ENCODE data around the gene TCF4. TPM values are rescaled to one million over a fixed set of nuclear protein-coding genes. Genes with fewer than 3 reads are reported as not detected.

The TCF4 gene
- total and polyA plus RNA-seq, 2 experiments from 2014 or later: 77.7 to 89.2 TPM

DNA sequence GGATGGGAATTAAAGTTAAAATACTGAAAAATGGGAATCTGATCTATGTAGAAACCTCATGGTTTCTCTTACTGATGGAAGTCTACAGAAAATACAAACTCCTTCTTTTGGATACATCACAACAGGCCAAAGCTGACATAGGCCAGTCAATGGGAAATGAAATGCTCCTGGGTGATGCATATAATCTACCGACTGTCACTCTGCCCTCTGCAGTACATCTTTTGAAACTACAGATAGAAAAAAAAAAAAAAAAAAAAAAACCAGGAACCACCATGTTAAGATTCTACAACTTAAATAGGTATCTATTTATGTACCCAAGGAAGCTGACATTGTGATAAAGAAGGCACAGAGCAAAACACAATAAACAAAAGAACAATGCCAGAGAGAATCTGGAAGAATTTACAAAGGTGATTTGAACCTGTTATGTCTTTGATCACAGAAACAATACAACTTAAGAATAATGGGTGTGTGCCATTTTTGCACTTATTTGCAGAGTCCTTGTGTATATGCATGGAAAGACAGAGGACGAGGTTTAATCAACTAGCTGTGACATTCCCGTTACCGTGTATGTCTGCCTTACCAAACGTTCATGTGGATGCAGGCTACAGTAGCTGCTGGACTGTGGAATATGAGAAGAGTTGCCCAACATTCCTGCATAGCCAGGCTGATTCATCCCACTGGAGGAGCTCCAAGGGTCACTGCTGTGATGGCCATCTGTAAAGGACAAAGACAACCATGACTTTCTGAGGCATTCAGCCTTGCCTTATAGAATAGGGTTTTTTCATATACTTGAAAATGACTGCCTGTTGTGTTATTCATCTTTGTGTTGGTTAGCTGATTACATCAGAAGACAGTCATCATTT lies 312.7 kb downstream of the TCF4 start:
- no peak overlapping the region for H2AFZ ChIP-seq
- H3K79me2 ChIP-seq (replicated peaks; ENCODE audit: insufficient read depth): no peaks in the 10 kb centered on the region
- H3K36me3 Mint-ChIP-seq (ENCODE audit: low read depth): peaks cover 51% of the 10 kb centered on the region
- no peak overlapping the region for H3K27ac Mint-ChIP-seq
- no peak overlapping the region for H3K4me3 Mint-ChIP-seq
- H3K9me3 Mint-ChIP-seq: no peaks in the 10 kb centered on the region
- peaks cover 4% of the 10 kb centered on the region; the same call in 1 of the 2 replicates for H3K36me3 ChIP-seq (ENCODE audit: insufficient read depth)
- no peaks in the 10 kb centered on the region for H4K20me1 ChIP-seq (replicated peaks; ENCODE audit: insufficient read depth)
- no peak overlapping the region for H3K27ac ChIP-seq (ENCODE audit: low read depth)
- H3K4me1 Mint-ChIP-seq: peaks cover 16% of the 10 kb centered on the region
- no peak overlapping the region for H3K4me3 ChIP-seq
- ATAC-seq (peak; percentile 55), DNase-seq (ENCODE audit: low spot score) (peak; percentile 58)
- no peak overlapping the region for H3K4me2 ChIP-seq
- no peak for TF ChIP-seq CREB1 (CRISPR knock-in tag; IDR thresholded peaks at IDR 0.05; ENCODE audit: low read depth)
- TF ChIP-seq, protein P1, sequence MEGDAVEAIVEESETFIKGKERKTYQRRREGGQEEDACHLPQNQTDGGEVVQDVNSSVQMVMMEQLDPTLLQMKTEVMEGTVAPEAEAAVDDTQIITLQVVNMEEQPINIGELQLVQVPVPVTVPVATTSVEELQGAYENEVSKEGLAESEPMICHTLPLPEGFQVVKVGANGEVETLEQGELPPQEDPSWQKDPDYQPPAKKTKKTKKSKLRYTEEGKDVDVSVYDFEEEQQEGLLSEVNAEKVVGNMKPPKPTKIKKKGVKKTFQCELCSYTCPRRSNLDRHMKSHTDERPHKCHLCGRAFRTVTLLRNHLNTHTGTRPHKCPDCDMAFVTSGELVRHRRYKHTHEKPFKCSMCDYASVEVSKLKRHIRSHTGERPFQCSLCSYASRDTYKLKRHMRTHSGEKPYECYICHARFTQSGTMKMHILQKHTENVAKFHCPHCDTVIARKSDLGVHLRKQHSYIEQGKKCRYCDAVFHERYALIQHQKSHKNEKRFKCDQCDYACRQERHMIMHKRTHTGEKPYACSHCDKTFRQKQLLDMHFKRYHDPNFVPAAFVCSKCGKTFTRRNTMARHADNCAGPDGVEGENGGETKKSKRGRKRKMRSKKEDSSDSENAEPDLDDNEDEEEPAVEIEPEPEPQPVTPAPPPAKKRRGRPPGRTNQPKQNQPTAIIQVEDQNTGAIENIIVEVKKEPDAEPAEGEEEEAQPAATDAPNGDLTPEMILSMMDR (conservative IDR thresholded peaks at IDR 0.05; ENCODE audit: low read depth in 2 of 2): peak; percentile 40 to 53
- H3K27me3 Mint-ChIP-seq (ENCODE audit: insufficient read depth, low read depth, poor library complexity): peaks cover 5% of the 10 kb centered on the region
- H3K4me1 ChIP-seq (ENCODE audit: insufficient read depth): peaks cover 8% of the 10 kb centered on the region
- H3K27me3 ChIP-seq (ENCODE audit: insufficient read depth): no peaks in the 10 kb centered on the region
- no peaks in the 10 kb centered on the region for H3F3A ChIP-seq (replicated peaks; ENCODE audit: low read depth)
- H3K9me2 ChIP-seq (ENCODE audit: insufficient read depth): no peaks in the 10 kb centered on the region

DNA sequence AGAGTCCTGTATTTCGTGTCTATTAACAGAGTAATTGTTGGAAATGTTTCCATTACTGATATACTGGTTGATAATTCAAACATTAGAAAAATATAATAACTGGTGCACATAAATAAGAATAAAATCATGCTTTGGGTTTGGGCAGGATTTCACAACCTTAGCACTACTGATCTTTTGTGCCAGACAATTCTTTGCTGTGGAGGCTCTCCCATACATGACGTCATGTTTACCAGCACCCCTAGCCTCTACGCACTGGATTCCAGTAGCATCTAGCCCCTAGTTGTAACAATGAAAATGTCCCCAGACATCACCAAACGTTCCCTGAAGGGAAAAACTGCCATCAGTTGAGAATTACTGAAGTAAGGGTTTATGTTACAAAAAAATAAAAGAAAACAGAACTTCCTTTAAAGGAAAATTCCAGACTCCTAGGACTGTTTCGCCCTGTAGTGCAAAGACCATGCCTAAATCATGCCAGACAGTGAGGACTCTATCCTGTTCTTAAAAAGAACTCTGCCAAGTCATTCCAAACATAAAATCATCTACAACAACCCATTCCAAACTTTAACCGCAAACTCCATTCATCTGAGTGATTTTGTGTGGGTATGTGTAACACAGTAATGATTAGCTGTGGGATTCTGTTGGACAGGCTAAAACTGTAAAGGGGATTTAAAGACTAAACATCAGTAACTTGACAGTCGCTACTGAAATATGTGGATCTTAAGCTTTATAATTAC lies 315.3 kb downstream of the TCF4 start:
- H3K4me2 ChIP-seq: no peak overlapping the region
- Mint-ChIP-seq H3K36me3 (ENCODE audit: low read depth) (peaks cover 60% of the 10 kb centered on the region), H3K4me3 (no peak overlapping the region), H3K4me1 (peaks cover 17% of the 10 kb centered on the region; the same call in 2 of the 3 replicates), H3K27ac (no peak overlapping the region; the same call in 1 of the 2 replicates), H3K27me3 (ENCODE audit: insufficient read depth, low read depth, poor library complexity) (peaks cover 9% of the 10 kb centered on the region), H3K9me3 (no peaks in the 10 kb centered on the region)
- no peaks in the 10 kb centered on the region for H4K20me1 ChIP-seq (replicated peaks; ENCODE audit: insufficient read depth)
- no peaks in the 10 kb centered on the region for H3K79me2 ChIP-seq (replicated peaks; ENCODE audit: insufficient read depth)
- no peak overlapping the region for H3K4me3 ChIP-seq
- no peak for ATAC-seq
- H3K4me1 ChIP-seq (ENCODE audit: insufficient read depth): no peaks in the 10 kb centered on the region
- H2AFZ ChIP-seq: no peak overlapping the region
- no peak overlapping the region for H3K27ac ChIP-seq (ENCODE audit: low read depth)
- H3F3A ChIP-seq (replicated peaks; ENCODE audit: low read depth): no peaks in the 10 kb centered on the region
- no peaks in the 10 kb centered on the region for H3K9me2 ChIP-seq (ENCODE audit: insufficient read depth)
- TF ChIP-seq, protein P2, sequence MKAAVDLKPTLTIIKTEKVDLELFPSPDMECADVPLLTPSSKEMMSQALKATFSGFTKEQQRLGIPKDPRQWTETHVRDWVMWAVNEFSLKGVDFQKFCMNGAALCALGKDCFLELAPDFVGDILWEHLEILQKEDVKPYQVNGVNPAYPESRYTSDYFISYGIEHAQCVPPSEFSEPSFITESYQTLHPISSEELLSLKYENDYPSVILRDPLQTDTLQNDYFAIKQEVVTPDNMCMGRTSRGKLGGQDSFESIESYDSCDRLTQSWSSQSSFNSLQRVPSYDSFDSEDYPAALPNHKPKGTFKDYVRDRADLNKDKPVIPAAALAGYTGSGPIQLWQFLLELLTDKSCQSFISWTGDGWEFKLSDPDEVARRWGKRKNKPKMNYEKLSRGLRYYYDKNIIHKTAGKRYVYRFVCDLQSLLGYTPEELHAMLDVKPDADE (IDR thresholded peaks at IDR 0.05): no peak
- TF ChIP-seq EZH2 (IDR thresholded peaks at IDR 0.05; ENCODE audit: low read depth, unreplicated experiment): no peak
- TF ChIP-seq JUNB (IDR thresholded peaks at IDR 0.05; ENCODE audit: unreplicated experiment): no peak
- TF ChIP-seq NANOG (IDR thresholded peaks at IDR 0.05; ENCODE audit: borderline replicate concordance): no peak
- TF ChIP-seq STAT1 (IDR thresholded peaks at IDR 0.05; ENCODE audit: unreplicated experiment): no peak
- TF ChIP-seq POLR2AphosphoS5 (IDR thresholded peaks at IDR 0.05; ENCODE audit: low read depth): no peak
- TF ChIP-seq CREB1 (CRISPR knock-in tag; IDR thresholded peaks at IDR 0.05; ENCODE audit: low read depth): no peak
- H3K27me3 ChIP-seq (ENCODE audit: insufficient read depth): no peaks in the 10 kb centered on the region
- peaks cover 4% of the 10 kb centered on the region; the same call in 1 of the 2 replicates for H3K36me3 ChIP-seq (ENCODE audit: insufficient read depth)
- no peak for DNase-seq (ENCODE audit: low spot score)

Data from GM23338 (cell line).